ENCODE results near the gene GDI1. TPM values are rescaled to one million over a fixed set of nuclear protein-coding genes. Genes with fewer than 3 reads are reported as not detected.

Gene GDI1
- total and polyA plus RNA-seq, 9 of the 15 experiments (the other 6 are each of a cell fraction or from before 2014, with no cell fraction given), result 0.97 to 82.6 (median 37.5) TPM

DNA sequence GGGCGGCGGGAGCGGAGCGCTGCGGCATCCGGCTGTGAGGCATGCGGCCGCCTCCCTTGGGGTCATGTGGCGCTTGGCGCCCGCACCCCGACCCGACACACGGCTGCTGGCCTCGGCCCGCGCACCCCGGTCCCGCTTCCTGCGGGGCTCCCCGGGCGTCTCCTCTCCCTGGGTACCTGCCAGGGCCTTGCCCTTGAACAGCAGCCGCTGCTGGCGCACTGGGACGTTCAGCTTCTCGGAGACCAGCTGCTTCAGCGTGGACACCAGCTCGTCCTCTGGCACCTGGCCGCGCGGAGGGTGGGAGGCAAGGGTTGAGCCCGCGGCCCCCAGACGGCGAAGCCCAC is 49.1 kb downstream of the GDI1 start (continued):
- TF ChIP-seq, protein P1, sequence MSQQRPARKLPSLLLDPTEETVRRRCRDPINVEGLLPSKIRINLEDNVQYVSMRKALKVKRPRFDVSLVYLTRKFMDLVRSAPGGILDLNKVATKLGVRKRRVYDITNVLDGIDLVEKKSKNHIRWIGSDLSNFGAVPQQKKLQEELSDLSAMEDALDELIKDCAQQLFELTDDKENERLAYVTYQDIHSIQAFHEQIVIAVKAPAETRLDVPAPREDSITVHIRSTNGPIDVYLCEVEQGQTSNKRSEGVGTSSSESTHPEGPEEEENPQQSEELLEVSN (IDR thresholded peaks at IDR 0.05; ENCODE audit: borderline replicate concordance in 1 of 2, extremely low read depth in 1 of 2, insufficient read depth in 1 of 2, insufficient read length in 1 of 2, low read depth in 1 of 2, low read length in 1 of 2, poor library complexity in 1 of 2, severe bottlenecking in 1 of 2), result peak; percentile 87 to 98
- TF ChIP-seq CXXC5 (CRISPR knock-in tag; IDR thresholded peaks at IDR 0.05) (peak; percentile 50; the same call in 1 of the 2 replicates), CTCF (IDR thresholded peaks at IDR 0.05 in 2 of 3, conservative IDR thresholded peaks at IDR 0.05 in 1 of 3; ENCODE audit: insufficient read depth in 2 of 3, low read depth in 1 of 3, low read length in 3 of 3) (no peak), ZNF507 (tag; conservative IDR thresholded peaks at IDR 0.05) (no peak), L3MBTL2 (IDR thresholded peaks at IDR 0.05) (peak; percentile 93), ZNF347 (CRISPR knock-in tag; IDR thresholded peaks at IDR 0.05; ENCODE audit: low read depth) (no peak), SMAD4 (CRISPR knock-in tag; conservative IDR thresholded peaks at IDR 0.05) (peak; percentile 45; the same call in 1 of the 2 replicates), ERF (CRISPR knock-in tag; IDR thresholded peaks at IDR 0.05) (peak; percentile 73; the same call in 1 of the 2 replicates), NCOR1 (IDR thresholded peaks at IDR 0.05) (no peak), ARID2 (IDR thresholded peaks at IDR 0.05) (no peak), SIN3B (IDR thresholded peaks at IDR 0.05; ENCODE audit: low read depth) (no peak), RBBP5 (IDR thresholded peaks at IDR 0.05; ENCODE audit: borderline replicate concordance, insufficient read depth, low read length, poor library complexity, severe bottlenecking) (peak; percentile 45), ZNF592 (IDR thresholded peaks at IDR 0.05) (peak; percentile 89; the same call in 1 of the 2 replicates), FOXJ2 (tag; IDR thresholded peaks at IDR 0.05) (no peak), BACH1 (tag; IDR thresholded peaks at IDR 0.05) (no peak), GTF2F1 (IDR thresholded peaks at IDR 0.05; ENCODE audit: low read depth, low read length) (no peak), ETS1 (conservative IDR thresholded peaks at IDR 0.05; ENCODE audit: control insufficient read depth, low read depth, low read length) (0 out of 2 replicates have a peak, but pooled peaks have one; percentile 19), NRF1 (conservative IDR thresholded peaks at IDR 0.05 in 1 of 2, IDR thresholded peaks at IDR 0.05 in 1 of 2) (peak in 1 of 2 experiments; percentile 13; a peak in 2 of 4 replicates), ZNF766 (CRISPR knock-in tag; conservative IDR thresholded peaks at IDR 0.05) (no peak), MYC (IDR thresholded peaks at IDR 0.05; ENCODE audit: low read depth, low read length) (peak; percentile 59), MYC (CRISPR knock-in tag; IDR thresholded peaks at IDR 0.05; ENCODE audit: borderline replicate concordance, low read depth) (no peak)
